K562 (cell line): ENCODE results near the gene METRNL. TPM values are rescaled to one million over a fixed set of nuclear protein-coding genes. Genes with fewer than 3 reads are reported as not detected.

Experiments used
- ATAC-seq: fragments of 200-7000 bp; cut with Tn5 transposase; 3 replicates; pipeline ENCODE4 v1.9.1; 2020; ENCODE audit warnings: moderate library complexity
- BruUV-seq: library from RNA; stranded (reverse); fragments of 400-500 nt; replicated peaks from 2 replicates; lab custom pipeline; 2021; lab: Mats Ljungman, UMichigan
- CTCF ChIA-PET: fragments of 300-600 bp; formaldehyde crosslinking; extraction: SDS; loops from one replicate; lab custom pipeline; 2021; ENCODE audit warnings: low intra/inter-chr PET ratio; lab: Yijun Ruan, JAX
- POLR2A ChIA-PET: fragments of 300-600, 350-650 bp; sonication (Branson Sonifier 250); formaldehyde crosslinking; extraction: SDS; loops from one replicate; lab custom pipeline; 2021; ENCODE audit warnings: antibody characterized with exemption, inconsistent platforms; lab: Yijun Ruan, JAX
- DNase-seq, 4 experiments: peaks; one replicate each; pipeline versions ENCODE4 v3.0.0 to v3.0.0-alpha.2; 2011 to 2018; ENCODE audit warnings: low spot score in 3 of 4, mixed read lengths in 3 of 4; ENCODE audit errors: extremely low read depth in 1 of 4
- FAIRE-seq: peaks from 2 replicates; lab custom pipeline; 2011; peaks lifted over from hg19 to GRCh38; lab: Jason Lieb, UNC
- H2AFZ ChIP-seq: 2 replicates; pipeline ENCODE4 v1.6.0; 2011; ENCODE audit warnings: low read depth, low read length, control low read depth, inconsistent platforms
- H3K27ac ChIP-seq: fragments of 200-600 bp; 3 replicates; pipeline ENCODE4 v1.8.0; 2011; ENCODE audit warnings: low read depth, mild to moderate bottlenecking, control low read depth, inconsistent platforms, low read length, moderate library complexity, mixed read lengths; ENCODE audit errors: extremely low read depth
- H3K27me3 ChIP-seq, 2 experiments: fragments of 300-600 bp in 1 of 2; 2 replicates in 1 of 2; 3 replicates in 1 of 2; pipeline versions ENCODE4 v1.6.0 to v1.8.0; 2011; ENCODE audit warnings: inconsistent platforms in 2 of 2, low read length in 2 of 2, mild to moderate bottlenecking in 1 of 2, mixed read lengths in 1 of 2, moderate library complexity in 1 of 2; ENCODE audit not compliant: control insufficient read depth in 2 of 2, insufficient read depth in 2 of 2
- H3K36me3 ChIP-seq: fragments of 300-600 bp; 3 replicates; pipeline ENCODE4 v1.8.0; 2011; ENCODE audit warnings: mild to moderate bottlenecking, low read length, inconsistent platforms; ENCODE audit not compliant: control insufficient read depth, insufficient read depth
- H3K4me1 ChIP-seq, 2 experiments: fragments of 200-600 bp in 1 of 2; replicated peaks in 1 of 2; 2 replicates in 1 of 2; 3 replicates in 1 of 2; pipeline versions ENCODE4 v1.5.1 to v1.8.0; 2011; ENCODE audit warnings: inconsistent platforms in 2 of 2, low read length in 2 of 2, mild to moderate bottlenecking in 1 of 2, mixed read lengths in 1 of 2, moderate library complexity in 1 of 2; ENCODE audit not compliant: control insufficient read depth in 2 of 2, insufficient read depth in 2 of 2
- H3K4me2 ChIP-seq: 2 replicates; pipeline ENCODE4 v1.6.1; 2011; ENCODE audit warnings: low read length, control low read depth, inconsistent platforms, mixed read lengths; ENCODE audit not compliant: insufficient read depth
- H3K4me3 ChIP-seq: fragments of 200-600 bp; sonication (generic), shearing (Covaris generic); 2 replicates; pipeline ENCODE4 v1.5.1; 2016; ENCODE audit warnings: control low read depth, inconsistent platforms
- H3K79me2 ChIP-seq: fragments of 200-600 bp; 3 replicates; pipeline ENCODE4 v1.8.0; 2011; ENCODE audit warnings: low read length, inconsistent platforms; ENCODE audit not compliant: control insufficient read depth, insufficient read depth
- H3K9ac ChIP-seq, 2 experiments: 2 replicates each; pipeline versions ENCODE4 v1.6.0 to v1.6.1; 2011; ENCODE audit warnings: low read depth in 2 of 2, low read length in 2 of 2, control low read depth in 1 of 2, inconsistent platforms in 1 of 2, mild to moderate bottlenecking in 1 of 2, mixed read lengths in 1 of 2; ENCODE audit not compliant: insufficient read depth in 1 of 2
- H3K9me1 ChIP-seq: one replicate; pipeline ENCODE4 v1.6.0; 2011; ENCODE audit warnings: inconsistent platforms, mild to moderate bottlenecking, low read length, moderate library complexity; ENCODE audit not compliant: control insufficient read depth, insufficient read depth
- H3K9me3 ChIP-seq: replicated peaks from 2 replicates; pipeline ENCODE4 v1.5.1; 2011; ENCODE audit warnings: low read depth, low read length, inconsistent platforms; ENCODE audit not compliant: control insufficient read depth, insufficient read depth
- H4K20me1 ChIP-seq: replicated peaks from 2 replicates; pipeline ENCODE4 v1.6.1; 2011; ENCODE audit warnings: low read length, inconsistent platforms, mixed read lengths; ENCODE audit not compliant: control insufficient read depth, insufficient read depth
- ARID1B ChIP-seq: fragments of 450-650 bp; IDR thresholded peaks from 2 replicates; pipeline ENCODE4 v1.6.1; 2016; ENCODE audit warnings: antibody characterized with exemption, mild to moderate bottlenecking, inconsistent platforms
- CHD4 ChIP-seq: fragments of 200-600 bp; sonication (generic); IDR thresholded peaks from 3 replicates; pipeline ENCODE4 v1.6.1; 2012; ENCODE audit warnings: low read depth, mild to moderate bottlenecking, mixed read lengths, low read length, inconsistent platforms; ENCODE audit not compliant: insufficient read depth, insufficient replicate concordance, poor library complexity, severe bottlenecking
- DNMT1 ChIP-seq: fragments of 450-650 bp; IDR thresholded peaks from 2 replicates; pipeline ENCODE4 v1.6.1; 2016; ENCODE audit warnings: antibody characterized with exemption, mild to moderate bottlenecking
- E2F6 ChIP-seq, 2 experiments: IDR thresholded peaks; 2 replicates each; pipeline ENCODE4 v1.6.1; 2011; ENCODE audit warnings: borderline replicate concordance in 1 of 2, control low read depth in 1 of 2, low read depth in 1 of 2, low read length in 1 of 2, mild to moderate bottlenecking in 1 of 2, mixed read lengths in 1 of 2, moderate library complexity in 1 of 2; ENCODE audit not compliant: insufficient read depth in 1 of 2, insufficient read length in 1 of 2, poor library complexity in 1 of 2, severe bottlenecking in 1 of 2; ENCODE audit errors: extremely low read depth in 1 of 2
- PHB ChIP-seq: fragments of 250-450 bp; sonication (Bioruptor Pico); IDR thresholded peaks from 2 replicates; pipeline ENCODE4 v1.5.0; 2021
- ZNF12 ChIP-seq: sonication (generic); formaldehyde crosslinking; IDR thresholded peaks from 2 replicates; pipeline ENCODE4 v1.4.0; 2020; ENCODE audit warnings: mild to moderate bottlenecking, missing genetic modification reagents
- ZNF780A ChIP-seq: fragments of 250-450 bp; sonication (Bioruptor Pico); IDR thresholded peaks from 2 replicates; pipeline ENCODE4 v1.5.0; 2021; ENCODE audit warnings: mild to moderate bottlenecking
- WGBS: fragments of 100-300 bp; shearing (Covaris generic); methylation state at CpG from one replicate; pipeline ENCODE4 v1.1.6; 2016; ENCODE audit warnings: low coverage, mixed read lengths; ENCODE audit not compliant: insufficient coverage; ENCODE audit errors: missing lambda C conversion rate; 5-methylcytosine and 5-hydroxymethylcytosine counted together
- in situ Hi-C: fragments of 300-500 bp; cut with MboI; formaldehyde crosslinking; loops from 4 replicates; pipeline ENCODE4 v1.15.0; 2018; ENCODE audit warnings: inconsistent platforms, mixed read lengths
- intact Hi-C: fragments of 100-400 bp; cut with micrococcal nuclease; formaldehyde crosslinking; loops from 2 replicates; pipeline ENCODE4 v1.14.2; 2022
- polyA plus RNA-seq, 8 experiments: library from polyadenylated mRNA; depleted of rRNA in 4 of 8; stranded (reverse) in 5 of 8; unstranded in 3 of 8; fragments of >200 nt; fragmentation: Nextera tagmentation in 2 of 8; fragmentation: Illumina TruSeq in 1 of 8; extraction: Ambion mirVana in 2 of 8; extraction: Trizol in 1 of 8; gene quantifications; 2 replicates each; pipeline versions ENCODE4 v1.2.1 to v1.2.3, GENCODE V29; 2011 to 2014; ENCODE audit warnings: inconsistent platforms in 1 of 8, missing spikeins in 1 of 8
- total RNA-seq, 7 experiments: library from RNA; depleted of rRNA in 6 of 7; stranded (reverse); fragments of >200 nt in 6 of 7; fragmentation: Illumina TruSeq in 2 of 7; extraction: Trizol in 2 of 7; gene quantifications; 2 replicates each; pipeline versions ENCODE4 v1.2.1 to v1.2.3, GENCODE V29; 2011 to 2021; ENCODE audit warnings: low replicate concordance in 1 of 7

The METRNL gene
- total and polyA plus RNA-seq, 9 of the 15 experiments (the other 6 are each of a cell fraction or from before 2014, with no cell fraction given), result 0.17 to 31.8 (median 2.9) TPM

- no peak overlapping the region for H3K4me3 ChIP-seq
- no peak overlapping the region for H3K27ac ChIP-seq
- WGBS, result 55% methylated on average over 17 of the region's 18 CpGs
- peaks cover 11 to 44% of the 10 kb centered on the region in 2 experiments; a peak in 4 of 5 replicates for H3K27me3 ChIP-seq
- no peaks in the 10 kb centered on the region; the same call in 1 of the 2 replicates for H4K20me1 ChIP-seq
- in situ Hi-C loops, result no loop called here
- FAIRE-seq, result no peak
- no peak overlapping the region for H3K9ac ChIP-seq
- TF ChIP-seq CHD4, result no peak
- peak in 1 of 2 experiments; percentile 21 for TF ChIP-seq E2F6 (IDR thresholded peaks at IDR 0.05; ENCODE audit: borderline replicate concordance in 1 of 2, extremely low read depth in 1 of 2, insufficient read depth in 1 of 2, insufficient read length in 1 of 2, low read depth in 1 of 2, low read length in 1 of 2, poor library complexity in 1 of 2, severe bottlenecking in 1 of 2)
- no peak for TF ChIP-seq ZNF780A (CRISPR knock-in tag)
- no peak for TF ChIP-seq PHB
- no peak for TF ChIP-seq ARID1B
- TF ChIP-seq ZNF12, result no peak
- no peak for TF ChIP-seq DNMT1
- TF ChIP-seq, all 486 proteins: peak for 1
- ATAC-seq (no peak), DNase-seq (no peak)
- ChIA-PET CTCF (no interaction called here), POLR2A (interaction anchor here (0.5 to 1.0 kb wide), 2 partner anchors 10 to 24 kb away, joined by 3 read pairs; no protein-coding TSS in a partner anchor)
- Histone ChIP-seq H3K36me3 (no peaks in the 10 kb centered on the region), H2AFZ (no peak overlapping the region), H3K4me1 (peaks cover 8 to 66% of the 10 kb centered on the region in 2 experiments), H3K79me2 (no peaks in the 10 kb centered on the region), H3K9me3 (no peaks in the 10 kb centered on the region), H3K9me1 (peaks cover 3% of the 10 kb centered on the region), H3K4me2 (no peak overlapping the region)
- intact Hi-C loops, result no loop called here
- no TSS peak for BruUV-seq
These were observed 15.2 kb upstream of the METRNL start for GRCh38 chr17:83064021-83064731.
